ENCODE results near the gene SQSTM1.

DNA sequence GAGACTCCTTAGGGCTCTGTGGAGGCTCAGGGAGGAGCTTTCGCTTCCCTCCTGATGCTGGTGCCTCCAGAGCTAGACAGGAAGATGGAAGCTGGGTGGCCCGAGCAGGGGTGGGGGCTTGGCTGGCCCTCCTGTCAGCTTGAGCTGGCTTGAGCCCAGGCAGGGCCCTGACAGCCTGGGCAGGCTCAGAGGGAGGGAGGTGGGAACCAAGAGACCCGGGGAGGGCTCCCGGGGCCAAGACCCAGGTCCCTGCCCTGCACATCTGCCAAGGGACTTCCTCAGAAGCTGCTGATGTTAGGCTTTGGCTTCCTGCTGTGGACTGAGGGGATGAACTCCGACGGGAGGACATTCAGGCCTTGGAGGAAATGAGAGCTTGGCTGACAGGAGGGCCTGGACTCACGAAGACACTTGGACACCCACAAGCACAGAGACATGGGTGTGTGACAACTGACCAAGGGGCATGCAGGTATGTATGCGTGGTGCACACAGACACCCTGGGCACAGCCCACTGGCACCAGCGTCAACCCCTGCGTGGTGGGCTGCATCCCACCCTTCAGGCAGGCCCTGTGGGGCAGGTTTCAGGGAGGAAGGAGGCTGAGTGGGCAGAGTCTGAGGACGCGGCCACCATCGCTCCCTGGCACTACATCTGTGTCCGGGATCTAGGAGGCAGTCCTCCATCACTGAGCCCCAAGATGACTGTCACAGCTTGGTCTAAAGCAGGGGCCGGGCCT, 28.7 kb upstream of the SQSTM1 start:
- no peak for TF ChIP-seq CTCF (conservative IDR thresholded peaks at IDR 0.05; ENCODE audit: low read length)
- TF ChIP-seq EZH2phosphoT487 (IDR thresholded peaks at IDR 0.05; ENCODE audit: borderline replicate concordance, low read depth, low read length) = no peak

All from OCI-LY7 (cell line).